RKO (cell line): Measurements from ENCODE around the gene ALG13.
"Not testable (repeated sequence)": the region's sequence is repeated elsewhere in the genome, so short reads cannot be mapped to it uniquely, and the experiment has no call there.

Experiments used
- DNase-seq: peaks from one replicate; pipeline ENCODE4 v3.0.0-alpha.2; 2016; ENCODE audit warnings: low spot score

Gene ALG13

DNA sequence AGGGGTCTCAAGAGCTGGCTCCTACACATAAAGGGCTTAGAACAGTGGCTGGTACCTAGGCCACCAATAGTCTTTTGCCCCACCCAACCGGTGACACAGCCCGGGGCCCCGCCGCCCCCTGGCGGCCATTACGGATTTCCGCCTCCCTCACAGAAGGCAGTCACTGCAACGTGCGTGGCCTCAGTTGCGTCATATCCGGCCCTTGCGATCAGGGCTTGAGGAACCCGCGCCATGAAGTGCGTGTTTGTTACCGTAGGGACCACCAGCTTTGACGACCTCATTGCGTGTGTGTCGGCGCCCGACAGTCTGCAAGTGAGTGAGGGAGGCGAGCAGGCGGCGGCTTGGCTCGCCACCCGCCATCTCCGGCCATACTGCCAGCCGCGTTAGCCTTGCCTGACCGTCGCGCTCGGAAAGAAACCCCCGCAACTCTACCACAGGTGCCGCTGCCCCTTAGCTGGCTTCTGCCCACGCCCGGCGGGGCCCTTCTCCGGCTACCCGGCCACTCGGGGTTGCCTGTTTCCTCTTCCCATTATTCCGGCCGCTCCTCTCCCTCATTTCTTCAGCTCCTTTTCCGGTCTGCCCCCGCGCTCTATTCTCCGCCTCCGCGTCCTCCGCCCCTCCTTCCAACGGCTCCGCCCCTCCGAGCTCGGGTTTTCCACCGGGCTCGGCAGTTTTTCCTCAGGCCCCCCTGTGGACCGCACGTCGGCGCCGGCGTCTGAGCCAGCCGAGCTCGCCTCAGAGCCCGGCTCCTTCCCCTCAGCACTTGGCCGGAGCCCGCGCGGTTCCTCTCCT, at the start of gene ALG13:
Gene ALG13, plus strand, starts transcription at position 183 of the 792 bp plus-strand sequence. Its CDS starts 49 bp downstream, at position 232.
- peak; percentile 91 for DNase-seq

DNA sequence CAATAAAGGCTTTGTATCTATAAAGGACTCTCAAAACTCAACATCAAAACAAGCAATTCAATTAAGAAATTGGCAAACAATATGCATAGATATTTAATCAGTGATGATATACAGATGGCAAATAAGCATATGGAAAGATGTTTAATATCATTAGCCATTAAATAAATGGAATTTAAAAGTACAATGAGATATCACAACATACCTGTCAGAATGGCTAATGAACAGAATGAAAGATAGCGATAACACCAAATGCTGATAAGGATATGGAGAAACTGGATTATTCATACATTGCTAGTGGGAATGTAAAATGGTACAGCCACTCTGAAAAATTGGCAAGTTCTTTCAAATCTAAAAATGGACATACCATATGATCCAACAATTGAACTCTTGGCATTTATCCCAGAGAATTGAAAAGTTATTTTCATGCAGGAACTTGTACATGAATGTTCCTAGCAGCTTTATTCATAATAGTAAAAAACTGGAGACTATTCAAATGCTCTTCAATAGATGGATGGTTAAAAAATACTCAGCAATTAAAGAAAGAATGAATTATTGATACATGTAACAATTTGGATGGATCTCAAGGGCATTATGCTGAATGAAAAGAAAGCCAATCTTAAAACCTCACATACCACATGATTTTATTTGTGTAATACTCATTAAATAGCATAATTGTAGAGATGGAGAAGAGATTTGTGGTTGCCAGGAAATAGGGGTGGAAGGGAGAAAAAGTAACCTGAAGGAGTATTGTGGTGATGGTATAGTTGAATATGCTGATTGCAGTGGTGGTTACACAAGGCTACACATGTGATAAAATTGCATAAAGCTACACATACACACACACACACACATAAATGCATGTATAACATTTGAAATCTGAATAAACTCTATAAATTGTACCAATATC, 45.9 kb upstream of the ALG13 start:
- no peak for DNase-seq

DNA sequence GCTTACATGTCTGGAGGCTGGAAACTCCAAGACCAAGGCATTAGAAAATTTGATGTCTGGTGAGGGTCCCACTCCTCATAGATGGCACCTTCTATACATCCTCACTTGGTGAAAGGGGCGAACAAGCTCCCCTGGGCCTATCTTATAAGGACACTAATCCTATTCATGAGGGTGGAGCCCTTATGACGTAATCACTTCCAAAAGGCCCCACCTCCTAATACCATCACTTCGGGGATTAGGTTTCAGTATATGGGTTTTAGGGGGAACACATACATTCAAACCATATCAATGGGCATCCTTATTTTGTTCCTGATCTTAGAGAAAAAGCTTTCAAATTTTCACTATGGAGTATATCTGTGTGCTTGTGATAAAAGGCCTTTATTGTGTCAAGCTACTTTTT, 39.0 kb upstream of the ALG13 start:
- no peak for DNase-seq

DNA sequence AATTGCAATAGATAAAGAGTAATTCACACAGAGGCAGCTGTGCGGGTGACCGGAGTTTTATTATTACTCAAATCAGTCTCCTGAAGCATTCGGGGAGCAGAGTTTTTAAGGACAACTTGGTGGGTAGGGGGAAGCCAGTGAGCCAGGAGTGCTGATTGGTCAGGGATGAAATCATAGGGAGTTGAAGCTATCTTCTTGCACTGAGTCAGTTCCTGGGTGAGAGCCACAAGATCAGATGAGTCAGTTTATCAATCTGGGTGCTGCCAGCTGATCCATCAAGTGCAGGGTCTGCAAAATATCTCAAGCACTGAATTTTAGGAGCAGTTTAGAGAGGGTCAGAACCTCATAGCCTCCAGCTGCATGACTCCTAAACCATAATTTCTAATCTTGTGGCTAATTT, 35.8 kb upstream of the ALG13 start:
- DNase-seq: not testable (repeated sequence)

DNA sequence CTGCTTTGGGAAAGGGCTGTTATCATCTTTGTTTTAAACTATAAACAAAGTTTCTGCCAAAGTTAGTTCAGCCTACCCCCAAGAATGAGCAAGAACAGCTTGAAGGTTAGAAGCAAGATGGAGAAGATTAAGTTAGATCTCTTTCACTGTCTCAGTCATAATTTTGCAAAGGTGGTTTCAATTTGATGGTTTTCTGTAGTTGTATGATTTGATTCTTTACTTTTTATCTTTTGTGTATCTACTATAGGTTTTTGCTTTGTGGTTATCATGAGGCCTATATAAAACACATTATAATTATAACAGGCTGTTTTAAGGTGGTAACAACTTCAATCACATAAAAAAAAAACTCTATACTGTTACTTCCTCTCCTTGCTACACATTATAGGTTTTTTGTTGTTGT, 35.4 kb upstream of the ALG13 start:
- DNase-seq: no peak

DNA sequence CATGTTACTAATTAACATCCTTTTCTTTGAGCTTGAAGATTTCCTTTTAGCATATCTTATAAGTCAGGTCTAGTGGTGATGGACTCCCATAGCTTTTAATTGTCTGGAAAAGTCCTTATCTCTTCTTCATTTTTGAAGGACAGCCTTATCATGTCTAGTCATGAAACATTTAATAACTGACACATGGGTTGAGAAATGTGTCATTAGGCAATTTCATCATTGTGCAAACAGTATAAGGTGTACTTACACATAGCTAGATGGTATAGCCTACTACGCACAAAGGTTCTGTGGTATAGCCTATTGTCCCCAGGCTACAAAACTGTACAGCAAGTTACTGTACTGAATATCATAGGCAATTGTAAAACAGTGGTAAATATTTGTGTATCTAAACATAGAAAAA, 34.5 kb upstream of the ALG13 start:
- DNase-seq: no peak

DNA sequence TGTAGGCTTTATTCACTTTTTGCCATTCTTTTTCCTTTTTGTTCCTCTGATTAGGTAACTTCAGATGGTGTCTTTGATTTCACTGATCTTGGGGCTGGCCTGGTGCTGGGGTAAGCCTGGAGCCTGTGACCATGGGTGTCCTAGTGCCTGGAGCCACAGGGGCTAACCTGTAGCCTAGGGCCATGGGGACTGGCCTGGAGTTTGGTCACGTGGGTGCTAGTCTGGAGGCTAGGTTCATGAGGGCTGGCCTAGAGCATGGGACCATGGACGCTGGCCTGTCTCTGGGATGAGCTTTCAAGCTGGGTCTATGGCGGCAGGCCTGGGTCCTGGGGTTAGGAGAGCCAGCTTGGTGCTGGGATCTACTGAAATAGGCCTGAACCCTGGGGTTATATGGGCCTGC, 32.2 kb upstream of the ALG13 start:
- DNase-seq: no peak

DNA sequence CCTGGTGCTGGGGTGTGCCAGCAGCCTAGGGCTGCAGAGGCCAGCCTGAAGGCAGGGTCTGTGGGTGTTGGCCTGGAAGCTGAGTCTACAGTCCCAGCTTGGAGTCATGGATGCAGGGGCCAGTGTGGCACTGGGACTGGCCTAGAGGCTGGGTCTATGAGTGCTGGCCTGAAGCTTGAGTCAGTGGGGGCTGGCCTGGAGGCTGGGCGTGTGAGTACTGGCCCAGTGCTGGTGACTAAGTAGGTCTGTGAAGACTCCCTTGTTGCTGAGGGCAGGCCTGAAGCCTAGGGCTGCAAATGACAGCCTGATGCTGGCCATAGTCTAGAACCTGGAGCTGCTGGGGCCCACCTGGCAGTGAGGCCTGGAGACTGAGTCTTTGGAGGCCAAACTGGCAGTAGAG, 31.3 kb upstream of the ALG13 start:
- DNase-seq: no peak

DNA sequence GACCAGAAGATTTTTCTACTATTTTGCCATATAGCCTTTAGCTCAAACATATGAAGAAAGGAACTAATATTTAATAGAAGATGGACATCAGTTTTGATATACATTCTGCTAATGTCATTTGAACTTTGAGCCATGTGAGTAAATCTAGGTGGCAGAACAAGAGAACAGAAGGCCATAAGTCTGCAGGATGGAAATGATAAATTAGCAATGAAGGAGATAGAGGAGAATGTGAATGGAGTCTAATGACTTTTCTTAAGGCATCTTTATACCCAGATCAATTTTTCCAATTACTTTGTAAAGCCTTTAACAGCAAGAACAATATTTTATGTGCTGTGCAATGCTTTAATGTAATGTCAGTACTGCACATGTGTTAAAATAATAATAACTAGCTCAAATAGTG, 30.1 kb upstream of the ALG13 start:
- DNase-seq: no peak

DNA sequence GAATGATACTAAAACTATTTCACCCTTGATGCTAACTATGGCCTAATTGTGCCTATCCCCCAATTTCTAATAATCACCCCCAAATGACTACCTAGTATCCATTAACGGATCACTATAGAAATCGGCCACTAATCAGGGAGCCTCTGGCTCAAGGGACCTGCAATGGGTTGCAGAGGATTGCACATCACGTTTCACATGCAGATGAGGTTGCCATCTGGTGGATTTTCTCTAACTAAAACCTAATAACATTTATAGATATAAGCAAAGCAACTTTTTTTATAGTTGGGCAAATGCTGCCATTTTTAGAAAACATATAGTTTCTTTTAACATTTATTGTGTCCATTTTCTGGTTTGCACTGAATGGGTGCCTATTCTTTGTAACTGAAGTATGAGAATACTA, 28.3 kb upstream of the ALG13 start:
- peak; percentile 41 for DNase-seq

DNA sequence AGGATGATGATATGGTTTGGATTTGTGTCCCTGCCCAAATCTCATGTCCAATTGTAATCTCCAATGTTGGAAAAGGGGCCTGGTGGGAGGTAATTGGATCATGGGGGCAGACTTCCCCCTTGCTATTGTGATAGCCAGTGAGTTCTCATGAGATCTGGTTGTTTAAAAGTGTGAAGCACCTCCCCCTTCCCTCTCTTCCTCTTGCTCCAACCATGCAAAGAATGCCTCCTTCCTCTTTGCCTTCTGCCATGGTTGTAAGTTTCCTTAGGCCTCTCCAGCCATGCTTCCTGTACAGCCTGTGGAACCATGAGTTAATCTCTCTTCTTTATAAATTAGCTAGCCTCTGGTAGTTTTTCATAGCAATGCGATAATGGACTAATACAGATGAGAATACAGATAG, 19.7 kb upstream of the ALG13 start:
- DNase-seq: no peak

DNA sequence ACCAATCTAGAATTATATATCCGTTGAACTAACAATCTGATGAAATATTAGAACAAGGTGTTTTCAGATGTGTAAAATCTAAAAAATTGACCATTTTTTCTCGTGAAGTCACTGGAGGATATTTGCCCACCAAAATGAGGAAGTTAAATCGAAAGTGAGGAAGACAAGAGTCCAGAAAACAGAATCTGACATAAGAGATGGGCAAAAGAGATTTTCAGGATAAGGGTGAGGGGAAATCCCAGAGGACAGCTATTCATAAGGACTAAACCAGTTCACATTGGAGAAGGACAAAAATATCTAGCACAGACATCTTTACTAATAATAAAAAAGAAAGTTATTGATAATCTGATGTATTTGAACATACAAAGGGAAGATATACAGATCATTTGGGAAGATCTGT, 18.7 kb upstream of the ALG13 start:
- DNase-seq: no peak

DNA sequence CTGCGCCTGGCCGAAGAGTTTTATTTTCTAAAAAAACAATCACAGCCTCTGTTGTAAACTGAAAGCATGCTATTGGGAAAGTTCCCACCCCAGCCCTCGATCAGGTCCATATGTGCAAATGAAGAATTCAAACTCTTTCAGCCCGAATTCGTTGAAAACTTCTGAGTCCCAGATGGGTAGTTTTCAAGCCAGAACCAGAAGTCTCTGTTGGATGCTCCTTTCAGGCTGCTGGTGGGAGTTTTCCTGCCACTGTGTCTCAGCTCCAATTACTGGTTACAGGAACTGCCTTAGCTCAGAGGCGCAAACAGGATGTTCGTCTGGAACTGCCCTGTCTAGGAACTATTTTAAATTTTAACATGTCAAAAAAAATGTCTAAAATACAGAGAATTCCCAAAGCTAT, 9.3 kb upstream of the ALG13 start:
- DNase-seq: no peak

DNA sequence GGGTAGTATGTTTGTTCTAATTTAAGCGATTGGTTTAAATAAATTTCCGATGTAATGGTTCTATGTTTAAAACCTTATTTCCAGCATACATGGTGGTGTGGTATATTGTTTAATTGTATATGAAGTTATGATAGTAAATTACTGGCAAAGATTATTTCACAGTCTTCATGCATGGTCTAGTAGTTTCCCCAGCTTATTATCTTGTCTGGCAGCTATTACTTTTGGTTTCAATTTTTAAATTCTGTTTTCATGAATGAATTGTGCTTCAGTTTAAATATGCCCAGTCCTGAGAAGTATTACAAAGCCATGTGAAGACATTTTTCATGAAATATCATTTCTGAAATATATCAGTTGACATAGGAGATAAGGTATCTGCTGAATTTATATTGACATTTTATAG, 6.3 kb downstream of the ALG13 start:
- DNase-seq: no peak

DNA sequence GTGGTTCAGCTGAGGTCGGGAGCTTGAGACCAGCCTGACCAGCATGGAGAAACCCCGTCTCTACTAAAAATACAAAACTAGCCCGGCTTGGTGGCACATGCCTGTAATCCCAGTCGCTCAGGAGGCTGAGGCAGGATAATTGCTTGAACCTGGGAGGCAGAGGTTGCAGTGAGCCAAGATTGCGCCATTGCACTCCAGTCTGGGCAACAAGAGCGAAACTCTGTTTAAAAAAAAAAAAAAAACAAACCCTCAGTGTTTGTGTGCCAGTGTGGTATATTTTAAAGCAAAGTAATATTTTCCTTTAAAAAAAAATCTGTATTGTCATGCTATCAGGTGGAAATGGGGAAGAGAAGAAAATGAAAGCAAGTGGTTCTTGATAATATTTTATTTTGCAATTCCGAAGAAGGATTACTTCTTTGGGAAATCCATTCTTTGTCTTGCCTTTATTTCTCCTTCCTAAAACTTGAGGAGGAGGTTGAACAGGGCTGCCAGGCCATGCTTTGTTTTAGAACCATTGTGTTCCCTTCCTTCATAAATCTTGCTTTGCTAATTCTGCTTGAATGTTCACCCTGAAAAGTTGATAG, 14.4 kb downstream of the ALG13 start:
- DNase-seq: no peak

DNA sequence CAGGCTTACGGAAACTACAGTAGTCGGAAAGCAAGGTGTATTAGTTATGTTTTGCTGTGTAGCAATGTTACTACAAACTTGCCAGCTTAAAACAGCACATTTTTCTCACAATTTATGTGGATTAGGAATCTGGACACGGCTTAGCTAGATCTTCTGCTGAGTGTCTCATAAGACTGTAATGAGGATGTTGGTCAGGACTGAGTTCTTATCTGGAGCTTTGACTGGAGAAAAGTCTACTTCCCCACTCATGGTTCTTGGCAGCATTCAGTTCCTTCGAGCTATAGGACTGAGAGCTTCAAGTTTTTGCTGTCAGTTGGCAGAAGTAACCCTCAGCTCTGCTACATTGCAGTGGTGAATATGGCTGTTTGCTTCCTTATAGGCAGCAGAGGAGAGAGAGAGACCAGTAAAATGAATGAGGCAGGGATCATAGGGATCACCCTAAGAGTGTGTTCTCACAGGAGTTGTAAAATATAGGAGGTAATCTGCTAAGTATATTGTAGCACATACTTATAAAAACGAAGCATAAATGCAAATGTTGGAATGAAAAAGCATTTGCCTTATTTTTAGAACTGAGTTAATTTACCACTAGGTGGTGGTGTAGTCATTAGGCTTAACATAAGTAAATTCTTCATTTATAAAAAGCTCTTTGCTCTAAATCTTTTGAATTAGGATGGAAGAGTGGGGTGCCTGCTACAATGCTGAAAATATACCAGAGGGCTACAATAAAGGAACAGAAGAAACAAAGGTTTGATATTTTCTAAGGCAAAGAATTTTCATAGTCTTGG, 38.6 kb downstream of the ALG13 start:
- DNase-seq: peak; percentile 30

DNA sequence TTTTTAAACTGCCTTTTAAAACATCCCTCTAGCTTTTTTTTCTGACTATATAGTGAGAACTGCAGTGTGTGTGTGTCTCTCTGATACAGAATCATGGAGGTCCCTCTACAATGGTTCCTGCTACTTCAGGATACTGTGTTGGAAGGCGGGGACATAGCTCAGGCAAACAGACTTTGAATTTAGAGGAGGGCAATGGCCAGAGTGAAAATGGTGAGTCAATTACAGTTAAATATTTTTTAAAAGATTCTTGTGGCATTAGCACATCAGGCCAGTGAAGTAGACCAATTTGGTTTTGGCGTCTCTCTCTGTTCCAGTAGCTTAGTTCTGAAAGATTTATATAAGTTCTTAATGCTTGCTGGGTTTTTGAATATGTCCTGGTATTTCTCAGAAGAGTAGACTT, 47.1 kb downstream of the ALG13 start:
- DNase-seq: no peak

DNA sequence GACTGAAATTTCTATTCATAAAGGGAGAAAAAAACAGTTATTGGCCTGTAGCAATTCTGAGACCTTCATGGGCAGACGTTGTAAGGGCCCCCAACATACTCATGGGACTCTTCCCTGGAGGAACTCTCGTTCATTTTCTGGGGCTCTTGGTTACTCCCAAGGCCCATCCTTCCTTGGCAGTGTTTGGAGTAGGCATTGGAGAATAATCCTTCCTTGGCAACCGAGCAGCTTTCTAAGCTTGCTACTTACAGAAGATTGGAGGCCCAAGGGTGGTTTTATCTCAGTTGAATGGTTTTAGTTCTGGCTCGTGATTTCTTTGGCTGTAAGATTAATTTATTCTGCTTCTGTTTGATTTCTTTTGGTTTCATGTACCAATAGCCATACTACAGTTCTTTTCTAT, 50.4 kb downstream of the ALG13 start:
- no peak for DNase-seq

DNA sequence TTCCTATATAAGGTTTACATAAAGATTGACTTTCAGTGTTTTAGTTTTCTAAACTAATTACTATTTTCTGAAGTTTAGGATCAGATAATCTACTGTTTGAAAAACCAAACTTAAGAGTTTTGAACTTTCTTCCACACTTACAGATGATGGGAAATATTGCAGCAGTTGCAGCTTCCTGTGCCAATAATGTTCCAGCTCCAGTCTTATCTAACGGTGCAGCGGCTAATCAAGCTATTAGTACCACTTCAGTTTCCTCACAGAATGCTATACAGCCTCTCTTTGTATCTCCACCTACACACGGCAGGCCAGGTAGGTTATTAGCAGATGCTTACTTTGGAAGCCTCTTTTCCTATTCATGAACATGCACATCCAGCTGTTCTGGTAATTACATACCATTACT, 55.6 kb downstream of the ALG13 start:
- no peak for DNase-seq

DNA sequence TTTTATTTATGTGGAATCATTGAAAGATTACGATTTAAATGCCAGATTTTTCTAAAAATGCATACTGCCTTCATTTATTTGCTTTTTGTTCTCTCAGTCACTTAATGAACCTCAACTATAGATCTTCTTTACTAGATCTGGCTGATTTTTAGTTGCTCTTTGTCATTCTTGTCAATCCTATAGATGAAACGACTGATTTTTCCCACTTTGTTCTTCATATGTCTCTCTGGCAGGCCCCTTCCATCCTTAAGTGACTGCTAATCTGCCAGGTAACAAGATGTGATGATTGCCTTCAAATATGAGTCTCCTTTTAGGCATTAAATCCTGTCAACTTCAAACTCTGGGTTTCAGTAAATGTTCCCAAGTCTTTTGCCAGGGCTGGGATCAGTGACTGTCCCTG, 61.0 kb downstream of the ALG13 start:
- no peak for DNase-seq

DNA sequence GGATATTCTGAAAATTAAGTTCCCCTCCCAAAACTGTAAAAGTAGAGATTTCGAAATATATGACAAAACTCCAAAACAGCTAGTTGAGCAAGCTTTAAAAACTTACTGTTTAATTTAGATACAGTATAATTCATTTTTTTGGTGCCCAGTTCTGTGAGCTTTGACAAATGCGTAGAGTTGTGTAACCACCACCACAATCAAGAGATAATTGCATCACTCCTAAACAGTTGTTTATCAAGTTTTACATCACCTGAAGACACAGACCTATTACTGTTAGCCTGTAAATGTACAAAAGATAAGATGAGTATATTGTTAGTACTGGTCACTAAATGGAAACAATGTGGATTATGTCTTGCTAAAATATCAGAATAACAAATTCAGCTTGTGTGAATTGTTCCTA, 62.3 kb downstream of the ALG13 start:
- no peak for DNase-seq

DNA sequence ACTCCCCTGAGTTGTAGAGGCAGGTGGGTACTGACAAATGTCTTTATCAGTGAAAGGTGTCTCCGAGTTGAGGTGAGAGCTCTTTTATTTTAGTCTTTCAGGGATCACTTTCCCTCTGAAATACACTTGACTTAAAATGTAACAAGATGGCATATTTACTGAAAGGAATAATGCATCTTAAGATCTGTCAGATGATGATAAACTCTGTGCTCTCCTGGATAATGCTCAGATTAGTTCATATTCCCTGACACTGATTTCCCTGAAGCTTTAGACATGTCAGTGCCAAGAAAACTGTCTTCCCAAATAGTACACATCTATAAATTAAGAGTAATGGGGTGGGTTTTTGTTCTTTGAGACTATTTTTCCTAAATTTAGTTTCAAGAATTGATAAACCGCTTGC, 75.5 kb downstream of the ALG13 start:
- no peak for DNase-seq
